ENCODE results near the gene SERPINB4. TPM values are rescaled to one million over a fixed set of nuclear protein-coding genes. Genes with fewer than 3 reads are reported as not detected.

SERPINB4 gene
- total RNA-seq, 1 experiment from 2014 or later: not detected

- intact Hi-C loops (cut with micrococcal nuclease; ENCODE audit: unreplicated experiment): no loop called here
- BruUV-seq (replicated peaks): no TSS peak
- DNase-seq (ENCODE audit: low read depth, low spot score) (no peak), ATAC-seq (no peak)
- no peaks in the 10 kb centered on the region for H3K36me3 ChIP-seq (ENCODE audit: control insufficient read depth, insufficient read depth, low read length)
- no peak for TF ChIP-seq REST (IDR thresholded peaks at IDR 0.05; ENCODE audit: insufficient read depth in 1 of 2, low read depth in 2 of 2, low read length in 1 of 2)
- no peak for TF ChIP-seq CTCF (IDR thresholded peaks at IDR 0.05)
- H3K4me1 ChIP-seq (ENCODE audit: control insufficient read depth, insufficient read depth, low read length): no peaks in the 10 kb centered on the region
- no peaks in the 10 kb centered on the region for H3K9me3 ChIP-seq (ENCODE audit: control insufficient read depth, insufficient read depth, low read depth, low read length)
- H3K4me3 ChIP-seq (ENCODE audit: low read depth in 2 of 2, low read length in 2 of 2): no peak overlapping the region
- no peaks in the 10 kb centered on the region for H3K27me3 ChIP-seq (ENCODE audit: control insufficient read depth, insufficient read depth, low read length)
- POLR2A ChIA-PET: no interaction called here
- no peak overlapping the region for H3K27ac ChIP-seq (ENCODE audit: low read length)
- in situ Hi-C loops (cut with HindIII; ENCODE audit: low pct_unique_long_range_greater_than_20kb, low sequenced_read_pairs): no loop called here
- CTCF ChIA-PET: no interaction called here
Measured at GRCh38 chr18:63679820-63680606, 36.0 kb upstream of the SERPINB4 start.

- Histone ChIP-seq H3K4me1 (ENCODE audit: control insufficient read depth, insufficient read depth, low read length) (no peaks in the 10 kb centered on the region), H3K36me3 (ENCODE audit: control insufficient read depth, insufficient read depth, low read length) (no peaks in the 10 kb centered on the region), H3K27ac (ENCODE audit: low read length) (no peak overlapping the region), H3K27me3 (ENCODE audit: control insufficient read depth, insufficient read depth, low read length) (no peaks in the 10 kb centered on the region), H3K9me3 (ENCODE audit: control insufficient read depth, insufficient read depth, low read depth, low read length) (no peaks in the 10 kb centered on the region), H3K4me3 (ENCODE audit: low read depth in 2 of 2, low read length in 2 of 2) (no peak overlapping the region)
- DNase-seq (ENCODE audit: low read depth, low spot score) (no peak), ATAC-seq (no peak)
- no peak for TF ChIP-seq POLR2AphosphoS5 (IDR thresholded peaks at IDR 0.05; ENCODE audit: low read depth, low read length)
- no peak for TF ChIP-seq CTCF (IDR thresholded peaks at IDR 0.05)
- no peak for TF ChIP-seq SIN3A (IDR thresholded peaks at IDR 0.05; ENCODE audit: borderline replicate concordance, insufficient read depth, low read depth, low read length)
- no peak for TF ChIP-seq REST (IDR thresholded peaks at IDR 0.05; ENCODE audit: insufficient read depth in 1 of 2, low read depth in 2 of 2, low read length in 1 of 2)
- no peak for TF ChIP-seq TCF7L2 (IDR thresholded peaks at IDR 0.05; ENCODE audit: low read depth, low read length)
- POLR2A ChIA-PET: no interaction called here
- in situ Hi-C loops (cut with HindIII; ENCODE audit: low pct_unique_long_range_greater_than_20kb, low sequenced_read_pairs): no loop called here
- BruUV-seq (replicated peaks): no TSS peak
- CTCF ChIA-PET: no interaction called here
- intact Hi-C loops (cut with micrococcal nuclease; ENCODE audit: unreplicated experiment): no loop called here
Measured at GRCh38 chr18:63677500-63678225, 33.6 kb upstream of the SERPINB4 start.

Data from Panc1 (cell line).